Muscle of leg (tissue), 16 donors: Measurements from ENCODE around the gene ZSCAN4. TPM values are rescaled to one million over a fixed set of nuclear protein-coding genes. Genes with fewer than 3 reads are reported as not detected.

Experiments used
- DNase-seq: peaks from one replicate; pipeline ENCODE4 v3.0.0; 2013
- H3K27ac ChIP-seq: one replicate; pipeline ENCODE4 v1.5.1; 2013; ENCODE audit warnings: mild to moderate bottlenecking, low read length, control low read depth
- H3K27me3 ChIP-seq: one replicate; pipeline ENCODE4 v1.6.1; 2013; ENCODE audit warnings: low read length; ENCODE audit not compliant: control insufficient read depth, insufficient read depth
- H3K36me3 ChIP-seq: one replicate; pipeline ENCODE4 v1.6.1; 2013; ENCODE audit warnings: low read length; ENCODE audit not compliant: control insufficient read depth, insufficient read depth
- H3K4me1 ChIP-seq: one replicate; pipeline ENCODE4 v1.6.1; 2013; ENCODE audit warnings: low read length; ENCODE audit not compliant: control insufficient read depth, insufficient read depth
- H3K4me3 ChIP-seq: one replicate; pipeline ENCODE4 v1.5.1; 2013; ENCODE audit warnings: low read length, control low read depth
- H3K9me3 ChIP-seq: replicated peaks from 2 replicates; pipeline ENCODE4 v1.6.1; 2013; ENCODE audit warnings: low read depth, low read length; ENCODE audit not compliant: control insufficient read depth
- WGBS: methylation state at CpG from one replicate; pipeline ENCODE4 v1.1.5; 2013; ENCODE audit warnings: missing lambda C conversion rate; ENCODE audit not compliant: insufficient coverage; 5-methylcytosine and 5-hydroxymethylcytosine counted together
- long read RNA-seq, 11 donors: transcript quantifications; one replicate each; lab custom pipeline, GENCODE V29; 2026
- polyA plus RNA-seq, 8 donors: library from polyadenylated mRNA; unstranded; fragments of 120-200 nt; gene quantifications; one replicate each; pipeline versions ENCODE4 v1.2.1 to v1.2.3, GENCODE V29; 2013; ENCODE audit warnings: inconsistent platforms in 1 of 8, low replicate concordance in 1 of 8; ENCODE audit not compliant: insufficient read length in 8 of 8, insufficient read depth in 1 of 8
- total RNA-seq: library from RNA; stranded (reverse); fragments of 120-200 nt; gene quantifications from one replicate; pipeline ENCODE4 v1.2.4, GENCODE V29; 2013

The ZSCAN4 gene, protein sequence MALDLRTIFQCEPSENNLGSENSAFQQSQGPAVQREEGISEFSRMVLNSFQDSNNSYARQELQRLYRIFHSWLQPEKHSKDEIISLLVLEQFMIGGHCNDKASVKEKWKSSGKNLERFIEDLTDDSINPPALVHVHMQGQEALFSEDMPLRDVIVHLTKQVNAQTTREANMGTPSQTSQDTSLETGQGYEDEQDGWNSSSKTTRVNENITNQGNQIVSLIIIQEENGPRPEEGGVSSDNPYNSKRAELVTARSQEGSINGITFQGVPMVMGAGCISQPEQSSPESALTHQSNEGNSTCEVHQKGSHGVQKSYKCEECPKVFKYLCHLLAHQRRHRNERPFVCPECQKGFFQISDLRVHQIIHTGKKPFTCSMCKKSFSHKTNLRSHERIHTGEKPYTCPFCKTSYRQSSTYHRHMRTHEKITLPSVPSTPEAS
- total RNA-seq (not detected), polyA plus RNA-seq (not detected)
- long read RNA-seq, donor 1, result 0 reads
- long read RNA-seq, donor 2, result 0 reads
- long read RNA-seq, donor 3, result 0 reads
- long read RNA-seq, donor 4, result 0 reads
- long read RNA-seq, donor 5, result 0 reads
- long read RNA-seq, donor 6, result 0 reads
- long read RNA-seq, donor 7, result 0 reads
- long read RNA-seq, donor 8, result 0 reads
- long read RNA-seq, donor 9, result 0 reads
- long read RNA-seq, donor 10, result 0 reads
- long read RNA-seq, donor 11, result 0 reads

- no CpG with 5 or more reads among the region's 2 CpGs for WGBS
- H3K4me1 ChIP-seq, result peaks cover 8% of the 10 kb centered on the region
Observed at GRCh38 chr19:57668635-57669034, at the start of gene ZSCAN4. ZSCAN4 (plus strand) TSS chr19:57668935; CDS start chr19:57676146, 7,211 bp downstream.

GRCh38 chr19:57620673-57621348 lies 47.9 kb upstream of the ZSCAN4 start:
- no peak for DNase-seq
- Histone ChIP-seq H3K4me1 (no peaks in the 10 kb centered on the region), H3K9me3 (peaks cover 92% of the 10 kb centered on the region), H3K4me3 (no peak overlapping the region), H3K36me3 (peaks cover 78% of the 10 kb centered on the region), H3K27me3 (no peaks in the 10 kb centered on the region), H3K27ac (no peak overlapping the region)
- 100% methylated on average over 2 of the region's 10 CpGs for WGBS

More at GRCh38 chr19:57668635-57669034, at the start of gene ZSCAN4:
- Histone ChIP-seq H3K36me3 (no peaks in the 10 kb centered on the region), H3K27ac (no peak within 1 kb of the TSS), H3K4me3 (no peak within 1 kb of the TSS), H3K27me3 (no peaks in the 10 kb centered on the region), H3K9me3 (no peaks in the 10 kb centered on the region)
- DNase-seq, result no peak

- no peak overlapping the region for H3K27ac ChIP-seq
- H3K36me3 ChIP-seq, result peaks cover 57% of the 10 kb centered on the region
- no peaks in the 10 kb centered on the region for H3K27me3 ChIP-seq
- H3K9me3 ChIP-seq, result peaks cover 83% of the 10 kb centered on the region
- H3K4me1 ChIP-seq, result no peaks in the 10 kb centered on the region
- no peak overlapping the region for H3K4me3 ChIP-seq
- no peak for DNase-seq
Observed at GRCh38 chr19:57623091-57623490, 45.6 kb upstream of the ZSCAN4 start.

GRCh38 chr19:57632987-57633831 lies 35.5 kb upstream of the ZSCAN4 start, which contains the start of gene ZNF211:
ZNF211 (plus strand) TSS chr19:57633168; CDS start chr19:57633347, 179 bp downstream.
- Histone ChIP-seq H3K4me3 (peak within 1 kb of the TSS; percentile 90), H3K27me3 (no peaks in the 10 kb centered on the region), H3K36me3 (peaks cover 27% of the 10 kb centered on the region), H3K9me3 (peaks cover 33% of the 10 kb centered on the region), H3K27ac (peak within 1 kb of the TSS; percentile 84), H3K4me1 (peaks cover 7% of the 10 kb centered on the region)
- peak; percentile 99 for DNase-seq
- WGBS, result 0% methylated on average over 57 of the region's 59 CpGs

GRCh38 chr19:57633832-57634131 lies 35.0 kb upstream of the ZSCAN4 start:
- peaks cover 27% of the 10 kb centered on the region for H3K36me3 ChIP-seq
- WGBS, result no CpG with 5 or more reads among the region's 6 CpGs
- H3K27me3 ChIP-seq, result no peaks in the 10 kb centered on the region
- H3K9me3 ChIP-seq, result peaks cover 35% of the 10 kb centered on the region
- H3K4me1 ChIP-seq, result peaks cover 7% of the 10 kb centered on the region
- no peak overlapping the region for H3K27ac ChIP-seq
- peak overlapping the region; percentile 90 for H3K4me3 ChIP-seq
- DNase-seq, result peak; percentile 5

- Histone ChIP-seq H3K4me1 (peaks cover 7% of the 10 kb centered on the region), H3K27ac (no peak overlapping the region), H3K9me3 (peaks cover 61% of the 10 kb centered on the region), H3K27me3 (no peaks in the 10 kb centered on the region), H3K36me3 (peaks cover 50% of the 10 kb centered on the region), H3K4me3 (no peak overlapping the region)
- DNase-seq, result no peak
- 94% methylated on average over 2 of the region's 4 CpGs for WGBS
Observed at GRCh38 chr19:57637379-57637778, 31.4 kb upstream of the ZSCAN4 start.

GRCh38 chr19:57641715-57642234 lies 27.0 kb upstream of the ZSCAN4 start:
- no CpG with 5 or more reads among the region's 4 CpGs for WGBS
- peaks cover 60% of the 10 kb centered on the region for H3K9me3 ChIP-seq
- no peak overlapping the region for H3K27ac ChIP-seq
- H3K4me3 ChIP-seq, result no peak overlapping the region
- DNase-seq, result no peak
- no peaks in the 10 kb centered on the region for H3K27me3 ChIP-seq
- no peaks in the 10 kb centered on the region for H3K4me1 ChIP-seq
- peaks cover 44% of the 10 kb centered on the region for H3K36me3 ChIP-seq

GRCh38 chr19:57642396-57643046 lies 26.2 kb upstream of the ZSCAN4 start:
- Histone ChIP-seq H3K4me1 (no peaks in the 10 kb centered on the region), H3K36me3 (peaks cover 40% of the 10 kb centered on the region), H3K4me3 (no peak overlapping the region), H3K27ac (no peak overlapping the region), H3K9me3 (peaks cover 55% of the 10 kb centered on the region), H3K27me3 (no peaks in the 10 kb centered on the region)
- WGBS, result 100% methylated on average over 1 of the region's 4 CpGs
- no peak for DNase-seq

DNA sequence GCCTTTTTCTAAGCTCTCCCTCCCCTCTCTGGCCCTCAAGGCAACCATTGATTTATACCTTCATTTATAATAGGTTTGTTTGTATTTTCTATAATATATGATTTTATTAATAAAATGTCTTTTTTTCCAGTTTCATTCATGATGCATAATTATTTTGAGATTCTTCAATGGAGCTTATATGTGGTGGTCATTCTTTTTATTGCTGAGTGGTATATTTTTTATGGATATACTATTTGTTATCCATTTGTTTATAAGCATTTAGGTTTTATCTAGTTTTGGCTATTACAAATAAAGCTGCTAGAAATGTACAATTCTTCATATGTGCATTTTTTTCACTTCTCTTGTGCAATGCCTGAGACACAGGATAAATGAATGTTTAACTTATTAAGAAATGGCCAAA lies 25.0 kb upstream of the ZSCAN4 start:
- Histone ChIP-seq H3K27ac (no peak overlapping the region), H3K9me3 (peaks cover 45% of the 10 kb centered on the region), H3K4me3 (no peak overlapping the region), H3K4me1 (no peaks in the 10 kb centered on the region), H3K36me3 (peaks cover 40% of the 10 kb centered on the region), H3K27me3 (no peaks in the 10 kb centered on the region)
- no peak for DNase-seq
